Heart right ventricle (tissue), 16 donors: Measurements from ENCODE around the gene XIRP1. TPM values are rescaled to one million over a fixed set of nuclear protein-coding genes. Genes with fewer than 3 reads are reported as not detected.

Source experiments
- ATAC-seq, 8 donors: fragments of 200-7000 bp; cut with Tn5 transposase; one replicate each; pipeline ENCODE4 v1.9.1; 2020; ENCODE audit warnings: mild to moderate bottlenecking in 8 of 8, moderate library complexity in 8 of 8, moderate number of reproducible peaks in 1 of 8
- DNase-seq, 2 donors: peaks; one replicate each; pipeline ENCODE4 v3.0.0-alpha.2; 2020
- H3K27ac ChIP-seq, 10 donors: fragments of 200-600 bp; sonication (generic) in 2 of 10; one replicate each; pipeline versions ENCODE4 v1.5.0 to v1.8.0; 2020 to 2022; ENCODE audit warnings: mild to moderate bottlenecking in 3 of 10
- H3K27me3 ChIP-seq, 7 donors: fragments of 200-600 bp; one replicate each; pipeline ENCODE4 v1.8.0; 2021 to 2022; ENCODE audit warnings: mild to moderate bottlenecking in 2 of 7
- H3K36me3 ChIP-seq, 9 donors: fragments of 200-600 bp; sonication (generic) in 1 of 9; one replicate each; pipeline versions ENCODE4 v1.5.0 to v1.8.0; 2020 to 2022; ENCODE audit warnings: mild to moderate bottlenecking in 2 of 9
- H3K4me1 ChIP-seq, 9 donors: fragments of 200-600 bp; sonication (generic) in 1 of 9; one replicate each; pipeline versions ENCODE4 v1.5.0 to v1.8.0; 2020 to 2022; ENCODE audit warnings: mild to moderate bottlenecking in 4 of 9
- H3K4me3 ChIP-seq, 10 donors: fragments of 200-600 bp; sonication (generic) in 2 of 10; one replicate each; pipeline versions ENCODE4 v1.5.0 to v1.8.0; 2020 to 2022; ENCODE audit warnings: mild to moderate bottlenecking in 7 of 10, moderate library complexity in 2 of 10
- H3K9me3 ChIP-seq, 11 donors: fragments of 200-600 bp in 10 of 11; sonication (generic) in 2 of 11; one replicate each; pipeline versions ENCODE4 v1.5.0 to v1.8.0; 2013 to 2022; ENCODE audit warnings: mild to moderate bottlenecking in 2 of 11, control low read depth in 1 of 11, moderate library complexity in 1 of 11
- WGBS, 2 donors: extraction: QIAGEN DNeasy Blood & Tissue Kit; methylation state at CpG; one replicate each; pipeline ENCODE4 v1.1.7; 2013; ENCODE audit warnings: inconsistent platforms in 1 of 2; 5-methylcytosine and 5-hydroxymethylcytosine counted together
- intact Hi-C, 10 donors: fragments of 100-400 bp; cut with DNase I; formaldehyde crosslinking; loops; one replicate each; pipeline versions ENCODE4 v1.11.1 to v1.14.2; 2022
- polyA plus RNA-seq, 2 donors: library from polyadenylated mRNA; stranded (reverse); fragments of 200-250 nt; gene quantifications; one replicate each; pipeline ENCODE4 v1.2.3, GENCODE V29; 2013
- total RNA-seq, 10 donors: library from RNA; stranded (reverse); fragmentation: NEBNext Ultra II Directional in 3 of 10; extraction: Animal tissue kit (Norgen Biotek cat#: 25700) in 3 of 10; gene quantifications; one replicate each; pipeline versions ENCODE4 v1.2.1 to v1.2.4, GENCODE V29; 2021 to 2023
- TF ChIP-seq, protein P1 (sequence below), 9 donors: fragments of 200-600 bp; sonication (generic) in 2 of 9; IDR thresholded peaks; one replicate each; pipeline versions ENCODE4 v1.5.0 to v1.8.0; 2021 to 2022; ENCODE audit warnings: antibody characterized with exemption in 9 of 9, mild to moderate bottlenecking in 5 of 9, moderate library complexity in 1 of 9
- donor health status: Arrhythmogenic right ventricular cardiomyopathy.
- donor health status: ischemic (EF 13 %, LVEDD 7.1; RV severe dilation, severe dysfunction).
- donor health status: healthy with polysubstance abuse.
- donor health status: DM: no; HTN: yes; CAD: no.
- donor health status: DM: no; HTN: no; CAD: no.
- donor health status: ischemic (EF 25% LVEDD 6.9; RV normal size, moderate dysfunction).
- donor health status: ischemic (EF 25% LVEDD 5.7; RV mildly dilated, moderate dysfunction).
- donor health status: healthy.
- donor health status: DM: yes; HTN: yes; CAD: no.
- donor health status: Ischemic cardiomyopathy.
- donor health status: ischemic (EF 35%, LVEDD 5.7; RV mildly dilated, moderate dysfunction).
- donor health status: nonischemic (EF 11% LVEDD 7.7; RV severe dilation, severe dysfunction).
- donor health status: DM: yes; HTN: yes; CAD: no.
- donor health status: PGD.
- donor health status: ischemic (EF 29% LVEDD 5.4; RV normal size, mild dysfunction).
- donor health status: nonischemic (EF 23%, LVEDD 6.1; RV moderate dilation, normal function).

Gene XIRP1
- total and polyA plus RNA-seq, 12 donors: 277 to 1,691 (median 575) TPM

DNA sequence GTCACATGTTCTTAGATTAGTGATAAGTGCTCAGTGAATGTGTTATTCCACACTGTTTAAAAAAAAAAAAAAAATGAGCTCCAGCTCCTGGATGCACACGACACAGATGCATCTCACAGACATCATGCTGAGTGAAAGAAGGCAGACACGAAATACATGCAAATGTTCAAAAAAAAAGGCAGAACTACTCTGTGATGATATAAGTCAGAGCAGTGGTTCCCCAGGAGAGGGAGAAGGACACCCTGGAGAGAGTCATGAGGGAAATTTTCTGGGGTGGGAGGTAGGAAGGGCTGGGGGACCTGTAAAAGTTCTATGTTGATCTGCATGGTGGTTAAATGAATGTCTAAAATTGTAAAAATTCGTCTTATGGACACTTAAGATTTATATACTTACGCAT, 43.3 kb downstream of the XIRP1 start:
- peaks cover 43 to 82% (median 71%) of the 10 kb centered on the region in 9 donors for H3K4me1 ChIP-seq
- H3K27me3 ChIP-seq: no peaks in the 10 kb centered on the region
- DNase-seq (no peak), ATAC-seq (no peak)
- H3K27ac ChIP-seq: peak overlapping the region in 8 of 10 donors; percentile 24 to 100 (median 100)
- no peaks in the 10 kb centered on the region for H3K9me3 ChIP-seq
- WGBS, 2 donors: 69 to 80% methylated on average over 4 of the region's 4 CpGs
- H3K36me3 ChIP-seq: peaks cover 0 to 27% (median 23%) of the 10 kb centered on the region in 9 donors
- H3K4me3 ChIP-seq: peak overlapping the region in 2 of 10 donors; percentile 18 to 34
- TF ChIP-seq, protein P1, sequence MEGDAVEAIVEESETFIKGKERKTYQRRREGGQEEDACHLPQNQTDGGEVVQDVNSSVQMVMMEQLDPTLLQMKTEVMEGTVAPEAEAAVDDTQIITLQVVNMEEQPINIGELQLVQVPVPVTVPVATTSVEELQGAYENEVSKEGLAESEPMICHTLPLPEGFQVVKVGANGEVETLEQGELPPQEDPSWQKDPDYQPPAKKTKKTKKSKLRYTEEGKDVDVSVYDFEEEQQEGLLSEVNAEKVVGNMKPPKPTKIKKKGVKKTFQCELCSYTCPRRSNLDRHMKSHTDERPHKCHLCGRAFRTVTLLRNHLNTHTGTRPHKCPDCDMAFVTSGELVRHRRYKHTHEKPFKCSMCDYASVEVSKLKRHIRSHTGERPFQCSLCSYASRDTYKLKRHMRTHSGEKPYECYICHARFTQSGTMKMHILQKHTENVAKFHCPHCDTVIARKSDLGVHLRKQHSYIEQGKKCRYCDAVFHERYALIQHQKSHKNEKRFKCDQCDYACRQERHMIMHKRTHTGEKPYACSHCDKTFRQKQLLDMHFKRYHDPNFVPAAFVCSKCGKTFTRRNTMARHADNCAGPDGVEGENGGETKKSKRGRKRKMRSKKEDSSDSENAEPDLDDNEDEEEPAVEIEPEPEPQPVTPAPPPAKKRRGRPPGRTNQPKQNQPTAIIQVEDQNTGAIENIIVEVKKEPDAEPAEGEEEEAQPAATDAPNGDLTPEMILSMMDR (IDR thresholded peaks at IDR 0.05): no peak
- intact Hi-C loops: loop anchor here in 2 of 10 donors (5.0 to 10.0 kb wide), 2 partner anchors 38 to 236 kb away; partner anchors contain the start of gene SLC25A38 (in 1 of the 2)

DNA sequence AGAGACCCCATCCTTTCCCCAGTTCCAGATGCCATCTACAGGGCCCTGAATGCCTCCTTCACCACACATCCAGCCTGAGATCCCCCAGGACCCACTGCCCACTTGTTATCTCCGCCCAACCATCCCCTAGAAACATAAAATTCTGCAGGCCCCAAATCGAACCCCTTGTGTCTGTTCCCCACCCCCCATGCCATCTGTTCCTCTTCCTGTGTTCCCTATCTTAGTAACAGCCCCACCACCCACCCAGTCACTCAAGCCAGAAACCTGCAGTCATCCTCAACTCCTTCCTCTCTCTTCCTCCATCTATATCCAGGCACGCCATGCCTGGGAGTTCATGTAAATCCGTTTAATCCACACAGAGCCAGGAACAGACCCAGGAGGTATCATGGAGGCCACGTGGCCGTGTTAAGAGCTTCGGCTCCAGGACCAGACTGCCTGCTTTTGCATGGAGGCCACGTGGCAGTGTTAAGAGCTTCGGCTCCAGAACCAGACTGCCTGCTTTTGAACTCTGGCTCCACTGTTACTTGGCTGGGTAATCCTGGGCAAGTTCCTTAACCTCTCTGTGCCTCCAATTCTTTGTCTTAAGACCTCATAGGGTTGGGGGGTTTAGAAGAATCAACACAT, 43.8 kb downstream of the XIRP1 start:
- intact Hi-C loops: loop anchor here in 2 of 10 donors (5.0 to 10.0 kb wide), 2 partner anchors 39 to 236 kb away; partner anchors contain the start of gene SLC25A38 (in 1 of the 2)
- H3K9me3 ChIP-seq: no peaks in the 10 kb centered on the region
- H3K27me3 ChIP-seq: no peaks in the 10 kb centered on the region
- ATAC-seq (no peak), DNase-seq (no peak)
- peaks cover 0 to 32% (median 28%) of the 10 kb centered on the region in 9 donors for H3K36me3 ChIP-seq
- TF ChIP-seq, protein P1 (IDR thresholded peaks at IDR 0.05): no peak
- 44 to 48% methylated on average over 9 of the region's 9 CpGs for WGBS, 2 donors
- H3K4me1 ChIP-seq: peaks cover 43 to 83% (median 68%) of the 10 kb centered on the region in 9 donors
- H3K27ac ChIP-seq: peak overlapping the region in 9 of 10 donors; percentile 24 to 100 (median 77)
- peak overlapping the region in 5 of 10 donors; percentile 17 to 34 (median 18) for H3K4me3 ChIP-seq

DNA sequence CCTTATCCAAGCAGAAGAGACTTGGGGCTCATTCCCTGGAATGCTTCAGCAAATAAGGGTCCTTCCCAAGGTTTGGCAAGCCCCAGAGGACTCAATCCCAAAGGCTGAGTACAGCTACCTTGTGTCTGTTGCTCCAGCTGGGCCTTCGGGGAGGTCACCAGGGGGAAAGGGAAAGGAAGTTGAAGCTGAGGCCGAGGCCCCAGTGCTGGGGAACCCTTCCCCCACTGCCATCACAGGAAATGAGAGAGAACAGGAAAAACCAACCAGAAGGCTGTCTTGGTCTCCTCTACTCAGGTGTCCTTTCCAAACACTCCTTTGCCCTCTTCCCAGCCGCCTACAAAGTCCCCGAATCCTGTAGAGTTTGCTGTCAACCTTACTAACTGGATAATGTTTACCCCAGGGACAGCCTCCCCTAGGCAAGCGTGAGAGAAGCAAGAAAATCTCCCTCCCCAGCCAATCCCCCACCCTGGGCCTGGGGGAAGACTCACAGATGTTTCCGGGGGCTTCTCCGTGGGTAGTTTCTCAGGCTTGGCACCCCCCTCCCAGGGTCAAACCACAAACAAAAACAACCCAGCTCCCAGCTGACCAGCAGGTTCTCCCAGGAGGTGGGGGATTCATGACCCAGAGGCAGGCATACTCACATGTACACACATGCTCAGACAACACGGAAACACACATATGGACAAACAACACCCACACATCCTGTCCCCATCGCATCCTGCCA, 44.5 kb downstream of the XIRP1 start:
- DNase-seq: peak in 1 of 2 donors; percentile 63
- peaks cover 43 to 89% (median 74%) of the 10 kb centered on the region in 9 donors for H3K4me1 ChIP-seq
- peak overlapping the region in 7 of 10 donors; percentile 13 to 34 (median 19) for H3K4me3 ChIP-seq
- 33 to 54% methylated on average over 9 of the region's 9 CpGs for WGBS, 2 donors
- peak overlapping the region; percentile 24 to 100 (median 75) for H3K27ac ChIP-seq
- no peaks in the 10 kb centered on the region for H3K27me3 ChIP-seq
- ATAC-seq: peak in 1 of 8 donors; percentile 19
- H3K9me3 ChIP-seq: no peaks in the 10 kb centered on the region
- intact Hi-C loops: loop anchor here in 2 of 10 donors (5.0 to 10.0 kb wide), 2 partner anchors 39 to 237 kb away; partner anchors contain the start of gene SLC25A38 (in 1 of the 2)
- peaks cover 0 to 39% (median 35%) of the 10 kb centered on the region in 9 donors for H3K36me3 ChIP-seq
- TF ChIP-seq, protein P1 (IDR thresholded peaks at IDR 0.05): no peak
